Lung (tissue), 12 donors: ENCODE results near the gene ATAD3C. TPM values are rescaled to one million over a fixed set of nuclear protein-coding genes. Genes with fewer than 3 reads are reported as not detected.
"Not testable (repeated sequence)": the region's sequence is repeated elsewhere in the genome, so short reads cannot be mapped to it uniquely, and the experiment has no call there.

Experiments used
- ATAC-seq: fragments of 200-7000 bp; cut with Tn5 transposase; one replicate; pipeline ENCODE4 v1.9.1; 2020; ENCODE audit warnings: moderate number of reproducible peaks; ENCODE audit not compliant: insufficient read depth, low FRiP score
- DNase-seq, 3 donors: peaks; one replicate each; pipeline ENCODE4 v3.0.0-alpha.2; 2013 to 2017
- H3K27ac ChIP-seq, 2 donors: one replicate each; pipeline ENCODE4 v1.5.1; 2013; ENCODE audit warnings: mild to moderate bottlenecking in 2 of 2, moderate library complexity in 2 of 2, control low read depth in 1 of 2, inconsistent platforms in 1 of 2, low read depth in 1 of 2, low read length in 1 of 2
- H3K27me3 ChIP-seq, 3 donors: one replicate each; pipeline ENCODE4 v1.5.1; 2013; ENCODE audit warnings: low read length in 2 of 3; ENCODE audit not compliant: control insufficient read depth in 3 of 3, insufficient read depth in 3 of 3
- H3K36me3 ChIP-seq, 4 donors: one replicate each; pipeline ENCODE4 v1.5.1; 2013; ENCODE audit warnings: low read length in 4 of 4, mild to moderate bottlenecking in 1 of 4, moderate library complexity in 1 of 4; ENCODE audit not compliant: control insufficient read depth in 4 of 4, insufficient read depth in 4 of 4
- H3K4me1 ChIP-seq, 5 donors: one replicate each; pipeline ENCODE4 v1.5.1; 2013; ENCODE audit warnings: low read length in 5 of 5, mild to moderate bottlenecking in 2 of 5, moderate library complexity in 1 of 5; ENCODE audit not compliant: control insufficient read depth in 5 of 5, insufficient read depth in 5 of 5
- H3K4me3 ChIP-seq: one replicate; pipeline ENCODE4 v1.5.1; 2013; ENCODE audit warnings: mild to moderate bottlenecking, control low read depth, moderate library complexity
- H3K9ac ChIP-seq, 2 donors: one replicate each; pipeline ENCODE4 v1.5.1; 2013; ENCODE audit warnings: low read length in 2 of 2, control low read depth in 1 of 2; ENCODE audit not compliant: insufficient read depth in 1 of 2
- H3K9me3 ChIP-seq, 4 donors: one replicate each; pipeline ENCODE4 v1.5.1; 2013; ENCODE audit warnings: low read length in 3 of 4, mild to moderate bottlenecking in 1 of 4, moderate library complexity in 1 of 4; ENCODE audit not compliant: control insufficient read depth in 4 of 4, insufficient read depth in 3 of 4
- CTCF ChIP-seq: IDR thresholded peaks from 2 replicates; pipeline ENCODE4 v1.5.1; 2012; ENCODE audit warnings: mild to moderate bottlenecking; ENCODE audit errors: control extremely low read depth, extremely low read depth
- WGBS, 2 donors: extraction: QIAGEN DNeasy Blood & Tissue Kit; methylation state at CpG; one replicate each; pipeline ENCODE4 v1.1.7; 2013; 5-methylcytosine and 5-hydroxymethylcytosine counted together
- polyA plus RNA-seq, 2 donors: library from polyadenylated mRNA; stranded (reverse); fragments of 200-250 nt; gene quantifications; one replicate each; pipeline ENCODE4 v1.2.1, GENCODE V29; 2013
- total RNA-seq, 2 donors: library from RNA; depleted of rRNA in 1 of 2; stranded (reverse); fragments of >200 nt in 1 of 2; gene quantifications; one replicate each; pipeline ENCODE4 v1.2.1, GENCODE V29; 2014 to 2021
- donor health status: control.
- donor health status: control.
- donor health status: Bipolar disorder and iron deficiency.
- donor health status: healthy.
- donor health status: DM: yes; HTN: yes; CAD: no.

Gene ATAD3C
- total and polyA plus RNA-seq, 4 donors = 0.60 to 18.0 (median 14.8) TPM

DNA sequence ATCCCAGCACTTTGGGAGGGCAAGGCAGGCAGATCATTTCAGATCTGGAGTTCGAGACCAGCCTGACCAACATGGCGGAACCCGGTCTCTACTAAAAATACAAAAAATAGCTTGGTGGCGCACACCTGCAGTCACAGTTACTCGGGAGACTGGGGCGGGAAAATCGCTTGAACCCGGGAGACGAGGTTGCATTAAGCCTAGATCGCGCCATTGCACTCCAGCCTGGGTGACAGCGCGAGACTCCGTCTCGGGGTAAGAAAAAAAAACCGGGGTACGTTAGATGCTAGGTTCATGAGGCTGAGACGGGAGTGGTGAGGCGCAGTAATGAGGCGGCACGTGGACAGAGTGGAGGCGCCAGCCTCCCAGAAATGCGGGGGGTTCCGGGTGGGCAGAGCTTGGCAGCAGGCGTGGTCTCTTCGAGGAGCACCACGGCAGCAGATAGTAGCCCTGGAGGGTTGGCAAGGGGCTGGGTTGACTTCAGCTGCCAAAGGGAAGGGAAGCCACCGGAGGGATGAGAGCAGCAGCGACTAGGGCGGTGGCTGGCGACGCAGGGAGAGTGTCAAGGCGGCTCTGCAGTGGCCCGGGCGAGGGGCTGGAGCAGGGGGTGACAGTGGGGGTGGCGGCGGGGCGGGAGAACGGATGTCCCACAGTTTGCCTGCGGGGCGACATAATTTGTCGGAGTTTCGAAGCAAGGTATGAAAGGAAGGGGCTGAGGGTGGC lies 43.2 kb upstream of the ATAD3C start:
- DNase-seq (no peak), ATAC-seq (no peak)
- H3K27ac ChIP-seq = peak overlapping the region; percentile 85 to 96
- H3K9me3 ChIP-seq = no peaks in the 10 kb centered on the region
- H3K4me3 ChIP-seq = peak overlapping the region; percentile 99
- TF ChIP-seq CTCF = no peak
- no peaks in the 10 kb centered on the region for H3K27me3 ChIP-seq
- peaks cover 6 to 20% (median 14%) of the 10 kb centered on the region in 5 donors for H3K4me1 ChIP-seq
- peak overlapping the region in 1 of 2 donors; percentile 11 for H3K9ac ChIP-seq
- 41 to 44% methylated on average over 42 to 43 of the region's 43 CpGs for WGBS, 2 donors
- H3K36me3 ChIP-seq = peaks cover 6 to 29% (median 17%) of the 10 kb centered on the region in 4 donors

DNA sequence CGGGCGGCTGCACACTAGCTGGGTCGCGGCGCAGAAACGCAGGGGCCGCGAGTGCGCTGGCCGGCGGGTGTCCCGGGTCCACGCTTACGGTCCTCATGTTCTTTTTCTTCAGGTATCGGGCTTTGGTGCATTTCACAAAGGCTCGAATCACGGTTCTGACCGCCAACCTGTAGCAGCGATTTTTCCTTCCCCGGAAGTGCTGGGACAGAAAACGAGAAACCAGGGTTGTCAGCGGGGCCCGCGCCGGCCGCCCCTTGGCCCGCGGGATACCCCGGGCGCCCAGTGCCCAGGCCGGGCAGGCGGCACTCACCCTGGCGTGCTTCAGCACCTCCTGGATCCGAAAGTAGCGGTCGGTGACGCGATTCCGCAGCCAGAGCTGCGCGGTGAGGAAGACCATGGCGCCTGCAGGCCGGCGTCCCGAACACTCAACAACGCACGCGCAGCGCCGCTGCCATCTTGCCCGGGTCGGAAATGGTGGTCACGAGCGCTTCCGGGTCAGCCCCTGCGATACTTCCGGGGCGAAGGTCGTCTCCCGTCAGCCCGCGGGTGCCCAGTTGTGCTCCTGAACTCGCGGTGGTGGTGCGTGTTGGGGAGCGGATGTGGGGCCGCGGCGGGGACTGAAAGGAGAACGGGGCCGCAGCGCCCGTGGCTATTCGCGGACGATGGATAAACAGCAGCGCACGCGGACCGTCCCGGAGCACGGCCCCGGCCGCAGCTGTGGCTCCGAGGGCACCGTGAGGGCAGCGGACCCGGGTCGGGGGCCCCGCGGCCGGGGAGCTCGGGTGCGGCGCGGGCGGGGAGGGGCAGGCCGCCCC lies 42.5 kb upstream of the ATAD3C start, which contains the start of gene MRPL20:
Gene MRPL20 (minus strand): TSS at position 473 of the 815 bp plus-strand sequence. CDS start 76 bp downstream, at position 397.
- H3K4me1 ChIP-seq = peaks cover 6 to 20% (median 14%) of the 10 kb centered on the region in 5 donors
- peak within 1 kb of the TSS; percentile 26 to 55 for H3K9ac ChIP-seq
- ATAC-seq (peak; percentile 98), DNase-seq (peak; percentile 93 to 96 (median 93))
- H3K4me3 ChIP-seq = peak within 1 kb of the TSS; percentile 99
- peak within 1 kb of the TSS; percentile 85 to 96 for H3K27ac ChIP-seq
- peaks cover 6 to 23% (median 16%) of the 10 kb centered on the region in 4 donors for H3K36me3 ChIP-seq
- H3K27me3 ChIP-seq = no peaks in the 10 kb centered on the region
- H3K9me3 ChIP-seq = no peaks in the 10 kb centered on the region
- no peak for TF ChIP-seq CTCF
- 0 to 1% methylated on average over 88 to 98 of the region's 98 CpGs for WGBS, 2 donors

- ATAC-seq (no peak), DNase-seq (peak in 1 of 3 donors; percentile 26)
- peak overlapping the region; percentile 85 to 95 for H3K27ac ChIP-seq
These were observed 41.7 kb upstream of the ATAD3C start for GRCh38 chr1:1407636-1408318.

GRCh38 chr1:1410238-1410637 lies 39.3 kb upstream of the ATAD3C start:
- not testable (repeated sequence) for H3K9me3 ChIP-seq, DNase-seq, H3K9ac ChIP-seq, H3K4me3 ChIP-seq, H3K27me3 ChIP-seq, ATAC-seq, H3K27ac ChIP-seq, H3K36me3 ChIP-seq
- peaks cover 6 to 20% (median 14%) of the 10 kb centered on the region in 5 donors for H3K4me1 ChIP-seq
- 73 to 80% methylated on average over 8 of the region's 8 CpGs for WGBS, 2 donors

More at GRCh38 chr1:1407636-1408318, 41.7 kb upstream of the ATAD3C start:
- H3K27me3 ChIP-seq = no peaks in the 10 kb centered on the region
- peaks cover 6 to 21% (median 12%) of the 10 kb centered on the region in 4 donors for H3K36me3 ChIP-seq
- H3K4me1 ChIP-seq = peaks cover 6 to 20% (median 14%) of the 10 kb centered on the region in 5 donors
- peak overlapping the region; percentile 99 for H3K4me3 ChIP-seq
- no peaks in the 10 kb centered on the region for H3K9me3 ChIP-seq
- WGBS, 2 donors = 9 to 11% methylated on average over 39 to 41 of the region's 41 CpGs
- no peak for TF ChIP-seq CTCF
- peak overlapping the region; percentile 26 to 55 for H3K9ac ChIP-seq
